OCI-LY7 (cell line): Measurements from ENCODE around the gene CCDC142. TPM values are rescaled to one million over a fixed set of nuclear protein-coding genes. Genes with fewer than 3 reads are reported as not detected.

Source experiments
- BruUV-seq: library from RNA; stranded (reverse); fragments of 400-500 nt; replicated peaks from 2 replicates; lab custom pipeline; 2021; lab: Mats Ljungman, UMichigan
- CTCF ChIA-PET: fragments of 300-600 bp; sonication (Branson Sonifier 250); formaldehyde crosslinking; loops from one replicate; lab custom pipeline; 2022; ENCODE audit warnings: antibody characterized with exemption; ENCODE audit not compliant: unreplicated experiment; lab: Charles Lee
- POLR2A ChIA-PET: fragments of 300-600 bp; sonication (Branson Sonifier 250); formaldehyde crosslinking; loops from one replicate; lab custom pipeline; 2022; ENCODE audit warnings: antibody characterized with exemption; lab: Charles Lee
- DNase-seq: peaks from one replicate; pipeline ENCODE4 v3.0.0-alpha.2; 2015; ENCODE audit warnings: low spot score
- H2AFZ ChIP-seq: fragments of 200-600 bp; sonication (generic), shearing (Covaris generic); 2 replicates; pipeline ENCODE4 v1.6.1; 2014; ENCODE audit warnings: mild to moderate bottlenecking, antibody characterized with exemption, low read length, moderate library complexity
- H3K27ac ChIP-seq: fragments of 200-600 bp; sonication (generic); 2 replicates; pipeline ENCODE4 v1.5.1; 2014; ENCODE audit warnings: mixed run types, low read depth, mild to moderate bottlenecking, moderate library complexity, low read length, inconsistent platforms; ENCODE audit not compliant: poor library complexity, severe bottlenecking
- H3K36me3 ChIP-seq: fragments of 200-600 bp; sonication (generic); 2 replicates; pipeline ENCODE4 v1.6.1; 2014; ENCODE audit warnings: mild to moderate bottlenecking, antibody characterized with exemption, low read length, moderate library complexity, mixed read lengths; ENCODE audit not compliant: insufficient read depth
- H3K4me1 ChIP-seq: fragments of 200-600 bp; sonication (generic); 2 replicates; pipeline ENCODE4 v1.5.1; 2014; ENCODE audit warnings: mild to moderate bottlenecking, low read length; ENCODE audit not compliant: insufficient read depth, poor library complexity, severe bottlenecking
- H3K4me2 ChIP-seq: fragments of 200-600 bp; sonication (generic); 2 replicates; pipeline ENCODE4 v1.6.1; 2014; ENCODE audit warnings: mild to moderate bottlenecking, low read length
- H3K4me3 ChIP-seq: fragments of 200-600 bp; sonication (generic); 2 replicates; pipeline ENCODE4 v1.5.1; 2014; ENCODE audit warnings: mild to moderate bottlenecking, low read depth, low read length; ENCODE audit not compliant: poor library complexity, severe bottlenecking
- H3K79me2 ChIP-seq: fragments of 200-600 bp; sonication (generic); 2 replicates; pipeline ENCODE4 v1.6.1; 2016; ENCODE audit warnings: low read depth, mild to moderate bottlenecking, low read length, moderate library complexity, mixed read lengths; ENCODE audit not compliant: insufficient read depth
- H3K9me2 ChIP-seq: fragments of 200-600 bp; sonication (generic); 2 replicates; pipeline ENCODE4 v1.6.1; 2016; ENCODE audit warnings: mild to moderate bottlenecking, low read length, mixed read lengths; ENCODE audit not compliant: insufficient read depth
- H3K9me3 ChIP-seq: fragments of 200-600 bp; sonication (generic); 2 replicates; pipeline ENCODE4 v1.6.1; 2014; ENCODE audit warnings: mild to moderate bottlenecking, mixed run types, low read length, mixed read lengths
- H4K20me1 ChIP-seq: fragments of 200-600 bp; sonication (generic); 2 replicates; pipeline ENCODE4 v1.6.1; 2014; ENCODE audit warnings: mild to moderate bottlenecking, antibody characterized with exemption, low read length, moderate library complexity, mixed read lengths; ENCODE audit not compliant: insufficient read depth
- CTCF ChIP-seq: fragments of 200-600 bp; sonication (generic); conservative IDR thresholded peaks from 2 replicates; pipeline ENCODE4 v1.5.1; 2014; ENCODE audit warnings: mild to moderate bottlenecking, antibody characterized with exemption, low read length, moderate library complexity, mixed read lengths
- EZH2phosphoT487 ChIP-seq: fragments of 200-600 bp; sonication (generic); IDR thresholded peaks from 2 replicates; pipeline ENCODE4 v1.6.1; 2018; ENCODE audit warnings: low read depth, borderline replicate concordance, mild to moderate bottlenecking, mixed run types, antibody characterized with exemption, low read length, moderate library complexity, mixed read lengths
- intact Hi-C: fragments of 100-400 bp; cut with micrococcal nuclease; formaldehyde crosslinking; loops from one replicate; pipeline ENCODE4 v1.10.0; 2022; ENCODE audit not compliant: unreplicated experiment
- total RNA-seq, 2 experiments: library from RNA; depleted of rRNA in 1 of 2; stranded (reverse); fragments of >200 nt in 1 of 2; shearing (Covaris generic) in 1 of 2; gene quantifications; 2 replicates each; pipeline ENCODE4 v1.2.3, GENCODE V29; 2014 to 2022

The CCDC142 gene
- total RNA-seq, 2 experiments from 2014 or later = 42.5 to 53.0 TPM

GRCh38 chr2:74529357-74530238 is 46.8 kb upstream of the CCDC142 start, which contains the start of the genes AUP1 and HTRA2:
AUP1 (minus strand) TSS chr2:74529706; CDS start chr2:74529629, 77 bp downstream.
HTRA2 (plus strand) TSS chr2:74529933; CDS start chr2:74530007, 74 bp downstream.
- H3K27ac ChIP-seq = peak within 1 kb of the TSS; percentile 67
- H3K9me2 ChIP-seq = no peaks in the 10 kb centered on the region
- peak within 1 kb of the TSS; percentile 95 for H3K4me2 ChIP-seq
- no peaks in the 10 kb centered on the region for H3K9me3 ChIP-seq
- H3K4me3 ChIP-seq = peak within 1 kb of the TSS; percentile 98
- DNase-seq = peak; percentile 99
- TF ChIP-seq EZH2phosphoT487 = no peak
- TF ChIP-seq CTCF = no peak
- ChIA-PET POLR2A (interaction anchor here (0.6 to 2.6 kb wide), 9 partner anchors 20 to 66 kb away, joined by 3 to 14 read pairs (median 4); partner anchors contain the start of genes CCDC142, MRPL53 and TTC31), CTCF (interaction anchor here (3.6 kb wide), 1 partner anchor 47 kb away, joined by 18 read pairs; the partner anchor contains the start of genes CCDC142 and TTC31)
- peak within 1 kb of the TSS; percentile 77 for H2AFZ ChIP-seq
- no TSS peak for BruUV-seq
- intact Hi-C loops = loop anchor here (1.0 kb wide), 5 partner anchors 22 to 108 kb away; partner anchors contain the start of genes C2orf81, PCGF1, TTC31 and WDR54
- peaks cover 37% of the 10 kb centered on the region for H3K79me2 ChIP-seq
- peaks cover 5% of the 10 kb centered on the region; the same call in 1 of the 2 replicates for H4K20me1 ChIP-seq
- H3K36me3 ChIP-seq = peaks cover 70% of the 10 kb centered on the region
- peaks cover 33% of the 10 kb centered on the region for H3K4me1 ChIP-seq

GRCh38 chr2:74528600-74529356 is 46.0 kb upstream of the CCDC142 start:
- POLR2A ChIA-PET = interaction anchor here (0.6 to 2.6 kb wide), 4 partner anchors 19 to 56 kb away, joined by 3 to 14 read pairs (median 4); partner anchors contain the start of gene MRPL53
- Histone ChIP-seq H3K36me3 (peaks cover 70% of the 10 kb centered on the region), H3K4me3 (peak overlapping the region; percentile 98), H3K9me3 (no peaks in the 10 kb centered on the region), H3K4me1 (peaks cover 33% of the 10 kb centered on the region), H2AFZ (peak overlapping the region; percentile 65; the same call in 1 of the 2 replicates), H3K27ac (peak overlapping the region; percentile 67), H3K4me2 (peak overlapping the region; percentile 95), H4K20me1 (peaks cover 5% of the 10 kb centered on the region; the same call in 1 of the 2 replicates), H3K9me2 (no peaks in the 10 kb centered on the region), H3K79me2 (peaks cover 37% of the 10 kb centered on the region)
- peak; percentile 45 for DNase-seq
- intact Hi-C loops = loop anchor here (1.0 kb wide), 4 partner anchors 21 to 107 kb away; partner anchors contain the start of genes C2orf81, PCGF1, TTC31 and WDR54
- CTCF ChIA-PET = interaction anchor here (3.6 kb wide), 1 partner anchor 47 kb away, joined by 18 read pairs; the partner anchor contains the start of genes CCDC142 and TTC31
- no TSS peak for BruUV-seq
- TF ChIP-seq CTCF (peak; percentile 56), EZH2phosphoT487 (no peak)
